WTC11 (cell line): ENCODE measurements around the gene SALL1. TPM values are rescaled to one million over a fixed set of nuclear protein-coding genes. Genes with fewer than 3 reads are reported as not detected.

Experiments used
- ATAC-seq: fragments of 200-7000 bp; cut with Tn5 transposase; 2 replicates; pipeline ENCODE4 v1.10.0; 2021; ENCODE audit warnings: mild to moderate bottlenecking, moderate library complexity
- CTCF ChIA-PET: fragments of 300-600 bp; sonication (Branson Sonifier 250); formaldehyde crosslinking; loops from one replicate; lab custom pipeline; 2021; ENCODE audit warnings: antibody characterized with exemption; lab: Charles Lee
- POLR2A ChIA-PET: fragments of 350-600 bp; sonication (Branson Sonifier 250); formaldehyde crosslinking; loops from one replicate; lab custom pipeline; 2021; ENCODE audit warnings: antibody characterized with exemption; lab: Charles Lee
- DNase-seq: peaks from one replicate; pipeline ENCODE4 v3.0.0; 2021; ENCODE audit warnings: low spot score
- H3K27ac Mint-ChIP-seq: 2 replicates; pipeline ENCODE4 v1.8.0; 2021; ENCODE audit warnings: mixed read lengths
- H3K27me3 Mint-ChIP-seq: 2 replicates; pipeline ENCODE4 v1.8.0; 2021; ENCODE audit warnings: low read depth, mild to moderate bottlenecking, moderate library complexity, mixed read lengths
- H3K36me3 Mint-ChIP-seq: 2 replicates; pipeline ENCODE4 v1.8.0; 2021; ENCODE audit warnings: mixed read lengths
- H3K4me1 Mint-ChIP-seq: 2 replicates; pipeline ENCODE4 v1.8.0; 2022; ENCODE audit warnings: mixed read lengths
- H3K4me3 Mint-ChIP-seq: 2 replicates; pipeline ENCODE4 v1.8.0; 2021; ENCODE audit warnings: mild to moderate bottlenecking, moderate library complexity, mixed read lengths
- H3K9me3 Mint-ChIP-seq: 2 replicates; pipeline ENCODE4 v1.8.0; 2021; ENCODE audit warnings: mixed read lengths
- ATF2 ChIP-seq: sonication (generic); formaldehyde crosslinking; IDR thresholded peaks from 2 replicates; pipeline ENCODE4 v1.8.1; 2022; ENCODE audit warnings: low read depth, missing genetic modification reagents, borderline replicate concordance
- CBFB ChIP-seq: sonication (generic); formaldehyde crosslinking; IDR thresholded peaks from 2 replicates; pipeline ENCODE4 v1.8.1; 2022; ENCODE audit warnings: mild to moderate bottlenecking, low read depth, missing genetic modification reagents
- E2F4 ChIP-seq: sonication (generic); formaldehyde crosslinking; IDR thresholded peaks from 2 replicates; pipeline ENCODE4 v1.8.1; 2022; ENCODE audit warnings: low read depth, mild to moderate bottlenecking, moderate library complexity, missing genetic modification reagents, borderline replicate concordance
- EMX1 ChIP-seq: fragments of 250-450 bp; sonication (Bioruptor Pico); IDR thresholded peaks from 2 replicates; pipeline ENCODE4 v1.8.0; 2021; ENCODE audit warnings: mild to moderate bottlenecking
- ESRRA ChIP-seq: sonication (generic); formaldehyde crosslinking; IDR thresholded peaks from 2 replicates; pipeline ENCODE4 v1.8.1; 2022; ENCODE audit warnings: mild to moderate bottlenecking, missing genetic modification reagents, borderline replicate concordance
- FOXK1 ChIP-seq: sonication (generic); formaldehyde crosslinking; IDR thresholded peaks from 2 replicates; pipeline ENCODE4 v1.8.0; 2022; ENCODE audit warnings: mild to moderate bottlenecking, moderate library complexity, missing genetic modification reagents
- GRHL2 ChIP-seq: fragments of 250-450 bp; sonication (Bioruptor Pico); IDR thresholded peaks from 2 replicates; pipeline ENCODE4 v1.8.0; 2022; ENCODE audit warnings: mild to moderate bottlenecking, moderate library complexity; ENCODE audit not compliant: insufficient replicate concordance, severe bottlenecking
- JUN ChIP-seq: sonication (generic); formaldehyde crosslinking; IDR thresholded peaks from 2 replicates; pipeline ENCODE4 v1.8.0; 2023; ENCODE audit warnings: mild to moderate bottlenecking, missing genetic modification reagents
- KAT7 ChIP-seq: sonication (generic); formaldehyde crosslinking; IDR thresholded peaks from 2 replicates; pipeline ENCODE4 v1.8.1; 2023; ENCODE audit warnings: missing genetic modification reagents, mild to moderate bottlenecking, borderline replicate concordance
- MYBL2 ChIP-seq: sonication (generic); formaldehyde crosslinking; IDR thresholded peaks from 2 replicates; pipeline ENCODE4 v1.8.1; 2023; ENCODE audit warnings: mild to moderate bottlenecking, moderate library complexity, missing genetic modification reagents
- NR3C1 ChIP-seq: sonication (generic); formaldehyde crosslinking; conservative IDR thresholded peaks from 2 replicates; pipeline ENCODE4 v1.8.1; 2023; ENCODE audit warnings: low read depth, mild to moderate bottlenecking, missing genetic modification reagents
- PRRX2 ChIP-seq: fragments of 250-450 bp; sonication (Bioruptor Pico); IDR thresholded peaks from 2 replicates; pipeline ENCODE4 v1.8.0; 2021; ENCODE audit warnings: mild to moderate bottlenecking
- TEAD4 ChIP-seq: sonication (generic); formaldehyde crosslinking; IDR thresholded peaks from 2 replicates; pipeline ENCODE4 v1.8.0; 2022; ENCODE audit warnings: mild to moderate bottlenecking, missing genetic modification reagents
- TP53 ChIP-seq: sonication (generic); formaldehyde crosslinking; IDR thresholded peaks from 2 replicates; pipeline ENCODE4 v1.8.1; 2023; ENCODE audit warnings: mild to moderate bottlenecking, missing genetic modification reagents
- ZNF138 ChIP-seq: sonication (generic); formaldehyde crosslinking; conservative IDR thresholded peaks from 2 replicates; pipeline ENCODE4 v1.8.1; 2022; ENCODE audit warnings: mild to moderate bottlenecking, moderate library complexity, missing genetic modification reagents
- ZNF219 ChIP-seq: sonication (generic); formaldehyde crosslinking; IDR thresholded peaks from 2 replicates; pipeline ENCODE4 v1.8.0; 2023; ENCODE audit warnings: missing genetic modification reagents, mild to moderate bottlenecking, borderline replicate concordance
- ZNF396 ChIP-seq: fragments of 250-450 bp; sonication (Bioruptor Pico); IDR thresholded peaks from 2 replicates; pipeline ENCODE4 v1.8.0; 2021; ENCODE audit warnings: mild to moderate bottlenecking, moderate library complexity, borderline replicate concordance
- ZNF416 ChIP-seq: fragments of 250-450 bp; sonication (Bioruptor Pico); IDR thresholded peaks from 2 replicates; pipeline ENCODE4 v1.9.0; 2021; ENCODE audit warnings: mild to moderate bottlenecking, inconsistent platforms
- ZNF512 ChIP-seq: sonication (generic); formaldehyde crosslinking; IDR thresholded peaks from 2 replicates; pipeline ENCODE4 v1.8.1; 2022; ENCODE audit warnings: missing genetic modification reagents, borderline replicate concordance
- ZSCAN18 ChIP-seq: fragments of 250-450 bp; sonication (Bioruptor Pico); IDR thresholded peaks from 2 replicates; pipeline ENCODE4 v2.1.2; 2022; ENCODE audit warnings: mild to moderate bottlenecking, moderate library complexity
- total RNA-seq: library from RNA; stranded (reverse); gene quantifications from 3 replicates; pipeline ENCODE4 v1.2.3, GENCODE V29; 2021

SALL1 gene
- total RNA-seq, 1 experiment from 2014 or later: 63.9 TPM

GRCh38 chr16:51147776-51148677, 3.0 kb downstream of the SALL1 start:
- H3K27ac Mint-ChIP-seq: peak overlapping the region; percentile 28; the same call in 1 of the 2 replicates
- H3K4me3 Mint-ChIP-seq: peak overlapping the region; percentile 90
- peaks cover 62% of the 10 kb centered on the region for H3K4me1 Mint-ChIP-seq
- H3K27me3 Mint-ChIP-seq: peaks cover under 1% of the 10 kb centered on the region; the same call in 1 of the 2 replicates
- TF ChIP-seq ZNF396 (CRISPR knock-in tag) (no peak), KAT7 (CRISPR knock-in tag) (no peak), EMX1 (no peak), E2F4 (CRISPR knock-in tag) (no peak), TEAD4 (CRISPR knock-in tag) (no peak), JUN (CRISPR knock-in tag) (no peak), PRRX2 (no peak), ATF2 (CRISPR knock-in tag) (no peak), ZNF138 (CRISPR knock-in tag) (no peak), FOXK1 (CRISPR knock-in tag) (no peak), NR3C1 (CRISPR knock-in tag) (no peak), MYBL2 (CRISPR knock-in tag) (no peak), ZNF219 (CRISPR knock-in tag) (no peak), ZNF512 (no peak), CBFB (CRISPR knock-in tag) (no peak), TP53 (CRISPR knock-in tag) (no peak), ESRRA (CRISPR knock-in tag) (no peak), ZNF416 (CRISPR knock-in tag) (no peak), ZSCAN18 (CRISPR knock-in tag) (no peak), GRHL2 (CRISPR knock-in tag) (no peak)
- peaks cover 4% of the 10 kb centered on the region for H3K36me3 Mint-ChIP-seq
- ChIA-PET POLR2A (interaction anchor here (1.4 kb wide), 1 partner anchor 33 kb away, joined by 6 read pairs; no protein-coding TSS in a partner anchor), CTCF (no interaction called here)
- H3K9me3 Mint-ChIP-seq: no peaks in the 10 kb centered on the region
- ATAC-seq (no peak), DNase-seq (no peak)
